ENCODE measurements around the gene PDCD2. TPM values are rescaled to one million over a fixed set of nuclear protein-coding genes. Genes with fewer than 3 reads are reported as not detected.

Gene PDCD2
- total RNA-seq, 2 experiments from 2014 or later, result 158 to 161 TPM

DNA sequence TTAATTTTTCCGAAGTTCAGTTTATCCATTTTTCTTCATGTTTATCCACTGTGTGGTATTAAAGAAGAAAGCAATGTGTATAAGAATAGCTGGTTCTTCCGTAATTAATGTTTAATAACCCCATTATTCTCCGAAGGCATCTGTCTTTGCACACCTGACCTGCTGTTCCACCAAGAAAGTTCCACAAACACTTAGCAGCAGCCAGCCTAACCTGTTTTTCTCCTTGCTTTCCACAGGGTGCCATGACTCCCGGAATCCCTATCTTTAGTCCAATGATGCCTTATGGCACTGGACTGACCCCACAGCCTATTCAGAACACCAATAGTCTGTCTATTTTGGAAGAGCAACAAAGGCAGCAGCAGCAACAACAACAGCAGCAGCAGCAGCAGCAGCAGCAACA is 22.9 kb downstream of the PDCD2 start:
- no peak overlapping the region for H3K27ac Mint-ChIP-seq
- no peak overlapping the region for H3K4me3 Mint-ChIP-seq
- H3K36me3 Mint-ChIP-seq, result peaks cover 23% of the 10 kb centered on the region
- no peaks in the 10 kb centered on the region for H3K27me3 Mint-ChIP-seq
- no peaks in the 10 kb centered on the region for H3K9me3 Mint-ChIP-seq
- H3K4me1 Mint-ChIP-seq, result peaks cover 22% of the 10 kb centered on the region
- no peak for DNase-seq

DNA sequence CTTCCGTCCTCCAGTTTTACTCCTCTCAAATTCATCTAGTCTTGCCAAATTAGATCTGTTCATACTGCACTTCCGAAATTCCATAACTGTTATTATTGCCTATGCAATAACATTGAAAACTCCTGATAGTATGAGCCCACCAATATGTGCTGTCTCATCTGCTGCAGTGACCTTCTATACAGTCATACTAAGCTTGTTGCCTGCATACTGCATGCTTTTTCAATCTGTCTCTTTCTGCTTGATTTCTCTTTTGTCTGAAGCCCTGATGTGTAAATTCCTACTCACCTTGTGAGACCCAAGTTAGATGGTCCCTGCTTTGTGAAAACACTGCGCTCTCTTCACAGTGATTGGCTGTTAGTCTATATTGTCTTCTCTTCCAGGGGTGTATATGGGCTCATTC is 29.1 kb downstream of the PDCD2 start:
- H3K27ac Mint-ChIP-seq, result no peak overlapping the region
- no peak overlapping the region for H3K4me3 Mint-ChIP-seq
- peaks cover 23% of the 10 kb centered on the region for H3K36me3 Mint-ChIP-seq
- H3K9me3 Mint-ChIP-seq, result no peaks in the 10 kb centered on the region
- DNase-seq, result no peak
- H3K27me3 Mint-ChIP-seq, result no peaks in the 10 kb centered on the region
- H3K4me1 Mint-ChIP-seq, result peaks cover 31% of the 10 kb centered on the region

DNA sequence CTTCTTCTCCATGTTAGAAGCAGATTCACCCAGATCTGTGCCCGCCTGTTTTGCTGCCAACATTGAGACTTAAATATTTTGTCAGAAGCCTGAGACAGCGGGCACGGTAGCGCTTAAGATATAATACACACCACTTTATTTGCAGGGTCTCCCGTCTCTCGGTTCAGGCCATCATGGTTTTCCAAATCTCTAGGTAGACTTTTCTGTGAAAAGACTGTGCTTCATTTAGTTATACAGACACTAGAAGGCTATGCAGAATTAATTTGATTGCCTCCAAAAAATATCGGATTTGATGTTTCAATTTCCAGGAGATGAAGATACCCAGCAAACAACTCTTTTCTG is 29.7 kb downstream of the PDCD2 start:
- no peak for DNase-seq
- Mint-ChIP-seq H3K27me3 (no peaks in the 10 kb centered on the region), H3K9me3 (no peaks in the 10 kb centered on the region), H3K4me3 (no peak overlapping the region), H3K36me3 (peaks cover 26% of the 10 kb centered on the region), H3K4me1 (peaks cover 36% of the 10 kb centered on the region), H3K27ac (no peak overlapping the region)

DNA sequence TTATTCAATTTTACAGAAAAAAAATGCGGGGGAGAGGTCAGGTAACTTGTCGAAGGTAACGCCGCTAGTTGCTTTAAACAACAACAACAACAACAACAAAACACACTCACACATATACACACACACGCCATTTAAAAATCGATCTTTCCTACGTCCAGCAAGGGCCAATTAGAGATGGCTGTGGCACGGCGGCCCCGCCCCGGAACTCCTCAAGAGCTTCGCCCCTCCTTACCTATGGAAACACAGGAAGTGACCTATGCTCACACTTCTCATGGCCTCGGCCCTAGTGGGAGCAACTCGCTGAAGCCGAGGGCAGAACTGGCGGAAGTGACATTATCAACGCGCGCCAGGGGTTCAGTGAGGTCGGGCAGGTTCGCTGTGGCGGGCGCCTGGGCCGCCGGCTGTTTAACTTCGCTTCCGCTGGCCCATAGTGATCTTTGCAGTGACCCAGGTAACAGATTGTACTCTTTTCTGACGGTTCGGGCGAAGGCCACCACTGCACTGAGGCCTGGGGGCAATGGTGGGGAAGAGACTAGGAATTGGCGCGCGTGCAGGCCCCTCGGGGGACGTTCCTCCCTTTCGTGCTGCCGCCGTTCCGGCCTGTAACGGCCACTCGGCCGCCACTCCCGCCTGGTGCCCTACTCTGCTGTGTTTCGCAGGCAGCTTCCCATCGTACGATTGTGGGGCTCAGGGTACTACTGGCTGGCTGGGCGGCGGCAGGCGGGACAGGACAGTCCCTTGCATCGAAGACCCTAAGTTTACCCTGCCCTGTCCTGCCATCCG is 30.2 kb downstream of the PDCD2 start, which contains the start of gene TBP:
Gene TBP (plus strand): TSS at position 357 of the 783 bp plus-strand sequence. CDS start 2,661 bp downstream, outside the sequence.
- H3K27me3 Mint-ChIP-seq, result no peaks in the 10 kb centered on the region
- H3K27ac Mint-ChIP-seq, result no peak within 1 kb of the TSS
- no peaks in the 10 kb centered on the region for H3K9me3 Mint-ChIP-seq
- DNase-seq, result peak; percentile 95
- H3K4me3 Mint-ChIP-seq, result no peak within 1 kb of the TSS
- H3K36me3 Mint-ChIP-seq, result peaks cover 23% of the 10 kb centered on the region
- peaks cover 38% of the 10 kb centered on the region for H3K4me1 Mint-ChIP-seq

DNA sequence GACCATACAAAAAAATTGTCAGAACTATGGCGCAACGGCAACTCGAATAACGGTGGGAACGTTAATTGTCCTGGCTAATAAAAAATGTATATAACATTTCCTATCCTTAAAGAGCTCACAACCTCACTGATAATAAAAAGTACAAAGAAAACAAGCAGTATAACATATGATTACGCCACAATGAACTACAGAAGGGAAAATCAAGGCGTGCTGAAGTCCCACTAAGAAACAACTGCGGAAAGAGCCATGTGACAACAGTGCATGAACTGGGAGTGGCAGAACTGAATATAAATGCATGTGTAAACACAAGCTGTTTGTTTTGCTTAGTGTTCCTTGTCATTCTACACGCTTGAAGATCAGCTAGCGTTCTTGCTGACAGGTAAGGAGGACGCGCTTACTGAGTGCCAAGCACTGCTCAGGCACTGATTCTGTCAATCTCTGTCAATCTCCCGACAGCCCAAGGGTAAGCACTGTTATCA is 30.9 kb downstream of the PDCD2 start:
- no peak for DNase-seq
- Mint-ChIP-seq H3K36me3 (peaks cover 24% of the 10 kb centered on the region), H3K27me3 (no peaks in the 10 kb centered on the region), H3K27ac (no peak overlapping the region), H3K4me1 (peaks cover 39% of the 10 kb centered on the region), H3K9me3 (no peaks in the 10 kb centered on the region), H3K4me3 (no peak overlapping the region)

DNA sequence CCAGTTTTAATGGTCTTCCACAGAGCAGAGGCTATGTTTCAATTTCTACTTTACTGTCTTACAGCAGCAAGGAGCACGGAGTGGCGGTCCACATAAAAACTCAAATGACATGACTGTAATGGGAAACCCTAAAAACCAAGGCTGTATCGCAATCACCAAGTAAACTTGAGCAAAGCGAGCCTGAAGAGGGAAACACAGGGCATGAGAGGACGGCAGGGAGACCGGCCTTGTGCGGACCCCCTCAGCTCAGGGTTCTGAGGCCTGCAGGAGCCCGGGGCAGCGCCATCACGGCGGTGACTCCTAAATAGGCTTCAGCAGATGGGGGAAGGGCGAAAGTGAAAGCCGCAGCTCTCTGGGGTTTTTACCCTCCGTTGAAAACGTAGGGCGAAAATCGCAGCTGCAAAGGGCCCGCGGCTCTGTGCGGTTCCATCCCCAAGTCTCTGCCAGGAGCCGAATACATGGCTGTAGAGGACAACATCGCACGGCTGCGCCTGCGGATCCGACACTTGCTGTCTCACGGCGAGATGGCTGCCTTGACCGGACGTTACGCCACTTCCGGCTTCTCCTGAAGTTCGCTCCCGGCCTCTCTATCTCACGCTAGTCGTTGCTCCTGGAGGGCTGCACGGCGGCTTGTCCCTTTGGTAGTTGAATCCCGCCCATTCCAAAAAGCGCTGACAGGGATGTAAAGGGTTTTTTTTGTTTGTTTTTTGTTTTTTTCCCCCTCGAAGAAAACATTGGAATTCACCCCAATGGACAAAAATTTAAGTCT is 31.5 kb downstream of the PDCD2 start, which contains the start of gene PSMB1:
Gene PSMB1 (minus strand): TSS at position 543 of the 769 bp plus-strand sequence. CDS start 65 bp downstream, at position 478.
- H3K4me1 Mint-ChIP-seq, result peaks cover 35% of the 10 kb centered on the region
- DNase-seq, result peak; percentile 81
- no peaks in the 10 kb centered on the region for H3K9me3 Mint-ChIP-seq
- no peak within 1 kb of the TSS for H3K27ac Mint-ChIP-seq
- no peak within 1 kb of the TSS for H3K4me3 Mint-ChIP-seq
- H3K27me3 Mint-ChIP-seq, result no peaks in the 10 kb centered on the region
- peaks cover 25% of the 10 kb centered on the region for H3K36me3 Mint-ChIP-seq

DNA sequence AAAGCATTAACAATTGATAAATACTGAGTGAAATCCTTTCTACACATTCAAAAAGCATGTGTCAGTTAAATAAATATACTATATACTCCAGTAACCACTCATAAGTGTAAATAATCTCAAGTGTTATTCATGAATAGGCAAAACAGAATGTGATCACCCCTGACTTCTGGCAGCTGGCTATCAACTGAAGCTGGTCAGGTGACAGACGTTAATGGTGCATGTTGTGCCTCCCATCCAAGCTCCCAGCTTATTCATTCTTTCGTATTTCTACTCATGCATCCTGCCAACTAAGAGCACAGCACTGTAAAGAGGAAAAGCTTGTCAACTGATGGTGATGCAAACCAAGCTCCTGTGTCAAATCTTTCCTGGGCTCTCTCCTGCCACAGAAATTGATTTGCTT is 39.0 kb downstream of the PDCD2 start:
- H3K27me3 Mint-ChIP-seq, result no peaks in the 10 kb centered on the region
- no peak overlapping the region for H3K27ac Mint-ChIP-seq
- H3K4me1 Mint-ChIP-seq, result peaks cover 46% of the 10 kb centered on the region
- peaks cover 37% of the 10 kb centered on the region for H3K36me3 Mint-ChIP-seq
- H3K9me3 Mint-ChIP-seq, result no peaks in the 10 kb centered on the region
- no peak for DNase-seq
- H3K4me3 Mint-ChIP-seq, result no peak overlapping the region

DNA sequence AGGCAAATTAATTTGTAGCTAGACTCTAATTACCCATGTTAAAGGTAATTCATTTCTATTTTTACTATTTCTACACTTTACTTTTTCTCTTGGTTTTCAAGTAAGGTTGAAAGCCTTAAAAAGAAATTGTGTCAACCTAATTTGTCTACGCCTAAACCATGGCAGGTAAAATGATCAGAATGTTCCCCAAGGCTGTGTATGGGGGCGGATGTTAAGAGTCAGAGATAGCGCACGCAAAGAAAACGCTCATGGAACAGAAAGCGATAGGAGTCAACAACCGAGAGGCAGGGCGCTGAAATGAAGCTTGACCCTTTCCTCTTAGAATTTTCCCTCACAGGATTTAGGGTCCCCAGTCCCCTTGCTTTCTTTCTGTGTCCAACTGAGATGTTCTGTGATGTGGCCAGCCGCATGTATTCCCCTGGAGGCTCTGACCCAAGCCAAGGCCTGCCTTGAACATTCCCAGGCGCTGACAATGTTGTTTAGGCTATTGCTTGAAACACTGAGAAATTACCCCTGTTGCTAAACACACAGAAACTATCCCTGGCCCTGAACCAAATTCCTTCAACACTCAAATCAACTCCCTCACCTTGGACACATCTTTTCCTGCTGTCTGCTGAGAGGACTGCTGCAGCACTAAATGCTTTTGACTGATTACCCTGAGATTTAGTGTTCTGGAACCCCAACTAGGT is 42.3 kb downstream of the PDCD2 start:
- H3K27me3 Mint-ChIP-seq, result no peaks in the 10 kb centered on the region
- H3K36me3 Mint-ChIP-seq, result peaks cover 21% of the 10 kb centered on the region
- peak overlapping the region; percentile 48 for H3K27ac Mint-ChIP-seq

DNA sequence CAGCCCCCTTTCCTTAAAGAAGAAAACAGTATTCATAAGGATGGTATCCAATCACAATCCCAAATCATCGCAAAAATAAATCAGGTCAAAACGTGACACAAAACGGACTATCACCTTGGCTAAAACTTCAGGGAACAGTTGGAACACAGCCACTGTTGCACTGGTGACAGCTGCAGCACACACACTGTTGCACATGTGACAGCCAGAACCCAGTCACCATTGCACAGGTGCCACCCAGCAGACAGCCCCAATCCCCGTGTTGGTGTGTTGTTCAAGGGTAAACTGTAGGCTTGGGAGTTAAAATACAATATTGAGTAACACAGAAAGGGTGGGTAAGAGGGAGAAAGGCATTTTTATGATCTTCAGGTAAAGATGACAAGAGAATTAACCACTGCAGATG is 47.1 kb downstream of the PDCD2 start:
- peak overlapping the region; percentile 0 for H3K27ac Mint-ChIP-seq
- DNase-seq, result no peak
- no peaks in the 10 kb centered on the region for H3K9me3 Mint-ChIP-seq
- no peaks in the 10 kb centered on the region for H3K27me3 Mint-ChIP-seq
- H3K4me3 Mint-ChIP-seq, result no peak overlapping the region
- H3K4me1 Mint-ChIP-seq, result peaks cover 13% of the 10 kb centered on the region
- H3K36me3 Mint-ChIP-seq, result peaks cover 24% of the 10 kb centered on the region

More for the DNA sequence above, 42.3 kb downstream of the PDCD2 start:
- Mint-ChIP-seq H3K4me3 (no peak overlapping the region), H3K9me3 (no peaks in the 10 kb centered on the region), H3K4me1 (peaks cover 28% of the 10 kb centered on the region)
- DNase-seq, result no peak

DNA sequence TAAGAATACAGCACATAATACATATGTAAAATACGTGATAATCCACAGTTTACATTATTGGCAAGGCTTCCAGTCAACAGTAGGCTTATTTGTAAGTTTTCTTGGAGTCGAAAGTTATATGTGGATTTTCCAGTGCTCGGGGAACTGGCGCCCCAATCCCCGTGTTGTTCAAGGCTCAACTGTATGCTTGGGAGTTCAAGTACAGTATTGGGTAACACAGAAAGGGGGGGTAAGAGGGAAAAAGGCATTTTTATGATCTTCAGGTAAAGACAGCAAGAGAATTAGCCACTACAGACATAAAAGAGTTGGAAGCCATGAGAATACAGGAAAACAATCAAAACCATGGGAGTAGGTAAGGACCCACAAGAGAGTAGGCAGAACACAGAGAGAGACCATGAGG is 47.8 kb downstream of the PDCD2 start:
- Mint-ChIP-seq H3K36me3 (peaks cover 21% of the 10 kb centered on the region), H3K27me3 (no peaks in the 10 kb centered on the region), H3K4me3 (no peak overlapping the region), H3K9me3 (no peaks in the 10 kb centered on the region), H3K27ac (peak overlapping the region; percentile 19), H3K4me1 (peaks cover 9% of the 10 kb centered on the region)
- no peak for DNase-seq

DNA sequence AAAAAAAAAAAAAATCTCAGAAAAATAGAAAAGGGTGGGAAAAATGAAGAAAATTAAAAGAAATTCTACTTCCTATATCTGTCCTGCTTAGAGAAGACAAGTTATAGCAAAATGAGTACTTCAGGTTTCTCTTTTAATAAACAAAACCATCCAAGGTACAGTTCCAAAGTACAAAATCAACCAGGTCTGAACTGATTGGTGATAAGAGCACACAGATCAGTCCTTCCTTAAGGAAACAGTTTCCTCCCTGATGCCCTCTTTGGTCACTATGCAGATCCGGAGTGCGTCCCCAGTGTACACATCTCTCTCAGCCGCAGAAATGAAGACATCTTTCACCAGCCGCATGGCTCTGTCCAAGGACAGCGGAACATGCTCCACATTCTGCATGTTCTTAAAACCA is 49.4 kb downstream of the PDCD2 start:
- Mint-ChIP-seq H3K27ac (peak overlapping the region; percentile 40), H3K4me3 (no peak overlapping the region), H3K27me3 (no peaks in the 10 kb centered on the region), H3K4me1 (peaks cover 5% of the 10 kb centered on the region), H3K9me3 (no peaks in the 10 kb centered on the region), H3K36me3 (peaks cover 13% of the 10 kb centered on the region)
- no peak for DNase-seq

DNA sequence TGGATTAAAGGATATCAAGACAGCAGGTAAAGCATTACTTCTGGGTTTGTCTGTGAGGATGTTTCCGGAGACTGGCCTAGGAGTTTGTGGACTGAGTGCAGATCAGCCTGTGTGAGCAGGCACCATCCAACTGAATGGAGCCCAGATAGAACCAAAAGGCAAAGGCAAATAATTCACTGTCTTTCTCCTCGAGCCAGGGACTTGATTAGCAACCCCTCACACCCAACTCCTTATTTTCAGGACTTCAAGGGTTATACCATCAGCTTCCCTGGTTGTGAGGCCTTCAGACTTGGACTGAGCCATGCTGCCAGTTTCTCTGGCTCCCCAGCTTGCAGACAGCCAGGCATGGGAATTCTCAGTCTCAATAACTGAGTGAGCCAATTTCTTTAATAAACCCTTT is 50.6 kb downstream of the PDCD2 start:
- H3K4me3 Mint-ChIP-seq, result no peak overlapping the region
- no peaks in the 10 kb centered on the region for H3K27me3 Mint-ChIP-seq
- H3K4me1 Mint-ChIP-seq, result peaks cover 9% of the 10 kb centered on the region
- H3K27ac Mint-ChIP-seq, result no peak overlapping the region
- H3K9me3 Mint-ChIP-seq, result no peaks in the 10 kb centered on the region
- no peak for DNase-seq
- peaks cover 13% of the 10 kb centered on the region for H3K36me3 Mint-ChIP-seq

DNA sequence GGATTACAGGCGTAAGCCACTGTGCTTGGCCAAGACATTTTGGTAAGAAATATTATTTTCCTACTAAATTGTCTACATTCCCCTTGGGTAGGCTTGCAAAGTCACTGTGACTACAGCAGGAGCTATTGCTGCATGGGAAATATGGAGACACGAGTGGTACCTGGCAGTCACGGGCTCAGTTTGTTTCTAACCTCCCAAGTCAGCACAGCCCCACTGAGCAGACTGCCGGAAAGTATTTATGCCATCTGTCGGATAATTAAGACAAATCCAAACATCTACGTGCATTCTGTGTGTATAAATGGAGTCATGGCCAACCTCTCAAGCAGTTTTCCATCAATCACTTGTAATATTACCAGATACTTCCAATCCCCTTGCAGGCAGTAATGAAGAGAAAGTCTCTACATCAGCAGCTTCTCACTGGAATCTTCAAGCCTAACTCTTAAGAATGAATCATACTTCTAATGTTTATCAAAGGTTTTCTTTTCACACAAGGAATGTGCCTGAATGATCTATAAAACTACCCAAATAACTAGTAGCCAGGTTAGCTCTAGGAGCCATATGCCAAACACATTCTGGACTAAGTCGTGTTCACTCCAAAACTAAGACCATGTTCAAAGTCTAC is 51.5 kb downstream of the PDCD2 start:
- Mint-ChIP-seq H3K4me3 (no peak overlapping the region), H3K36me3 (peaks cover 13% of the 10 kb centered on the region)

DNA sequence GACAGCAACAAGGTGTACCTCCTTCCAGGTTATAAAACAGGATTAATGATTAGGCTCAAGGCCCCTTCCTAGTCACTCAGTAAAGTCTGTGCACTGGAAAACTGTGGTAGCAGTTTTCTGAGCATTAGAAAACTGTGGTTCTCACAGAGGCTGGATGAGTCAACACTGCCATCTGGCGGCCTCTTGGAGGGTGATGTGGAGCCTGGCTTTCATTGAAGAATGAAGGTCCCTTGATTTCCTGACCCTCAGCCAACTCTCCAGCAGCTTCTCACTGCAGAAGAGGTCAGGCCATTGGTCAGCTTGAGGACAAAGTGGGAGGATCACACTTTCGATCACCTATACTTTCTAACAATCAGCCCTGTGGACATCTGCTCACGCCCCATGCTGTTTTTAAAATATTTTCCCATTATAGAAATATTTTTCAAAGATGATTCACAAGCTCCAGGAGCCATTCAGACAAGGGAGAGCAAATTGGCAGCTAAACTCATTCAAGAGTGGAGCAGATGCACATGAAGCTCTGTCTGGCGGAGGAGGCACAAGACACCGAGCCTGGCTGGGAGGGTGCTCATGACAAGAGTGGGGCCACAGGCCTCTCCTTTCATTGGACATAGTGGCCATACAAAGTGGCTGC is 54.5 kb downstream of the PDCD2 start:
- DNase-seq, result peak; percentile 52
- no peaks in the 10 kb centered on the region for H3K27me3 Mint-ChIP-seq
- H3K4me1 Mint-ChIP-seq, result peaks cover 12% of the 10 kb centered on the region
- H3K36me3 Mint-ChIP-seq, result peaks cover 1% of the 10 kb centered on the region
- H3K9me3 Mint-ChIP-seq, result no peaks in the 10 kb centered on the region
- H3K27ac Mint-ChIP-seq, result no peak overlapping the region
- no peak overlapping the region for H3K4me3 Mint-ChIP-seq

More for the DNA sequence above, 51.5 kb downstream of the PDCD2 start:
- DNase-seq, result no peak
- no peaks in the 10 kb centered on the region for H3K9me3 Mint-ChIP-seq
- H3K27ac Mint-ChIP-seq, result peak overlapping the region; percentile 0
- H3K4me1 Mint-ChIP-seq, result peaks cover 15% of the 10 kb centered on the region
- H3K27me3 Mint-ChIP-seq, result no peaks in the 10 kb centered on the region
